Measurements from ENCODE around the gene HOXB7.

The HOXB7 gene

GRCh38 chr17:48623583-48623982, 12.8 kb upstream of the HOXB7 start:
- DNase-seq (ENCODE audit: low read depth in 2 of 2): no peak

- no peak for DNase-seq (ENCODE audit: low read depth in 2 of 2)
Observed at GRCh38 chr17:48622857-48623256, 12.0 kb upstream of the HOXB7 start.

- DNase-seq (ENCODE audit: low read depth in 2 of 2): no peak
Observed at GRCh38 chr17:48621410-48622392, 10.9 kb upstream of the HOXB7 start.

GRCh38 chr17:48620461-48621139, 9.8 kb upstream of the HOXB7 start:
- DNase-seq (ENCODE audit: low read depth in 2 of 2): no peak

- no peak for DNase-seq (ENCODE audit: low read depth in 2 of 2)
Observed at GRCh38 chr17:48619826-48620449, 9.1 kb upstream of the HOXB7 start.

GRCh38 chr17:48618256-48618896, 7.6 kb upstream of the HOXB7 start:
- DNase-seq (ENCODE audit: low read depth in 2 of 2): peak; percentile 64 to 68

- no peak for DNase-seq (ENCODE audit: low read depth in 2 of 2)
Observed at GRCh38 chr17:48617471-48618255, 6.8 kb upstream of the HOXB7 start.

GRCh38 chr17:48616717-48617470, 6.1 kb upstream of the HOXB7 start:
- DNase-seq (ENCODE audit: low read depth in 2 of 2): no peak

GRCh38 chr17:48615963-48616716, 5.3 kb upstream of the HOXB7 start:
- no peak for DNase-seq (ENCODE audit: low read depth in 2 of 2)

GRCh38 chr17:48615047-48615962, 4.5 kb upstream of the HOXB7 start, which contains the start of gene HOXB8:
TSS of gene HOXB8 (minus strand) at chr17:48615292. CDS start at chr17:48614704, 588 bp downstream.
- DNase-seq (ENCODE audit: low read depth in 2 of 2): no peak

- DNase-seq (ENCODE audit: low read depth in 2 of 2): no peak
Observed at GRCh38 chr17:48613862-48614694, 3.3 kb upstream of the HOXB7 start.

- DNase-seq (ENCODE audit: low read depth in 2 of 2): no peak
Observed at GRCh38 chr17:48612854-48613691, 2.3 kb upstream of the HOXB7 start.

- DNase-seq (ENCODE audit: low read depth in 2 of 2): no peak
Observed at GRCh38 chr17:48612456-48612853, 1.6 kb upstream of the HOXB7 start.

- DNase-seq (ENCODE audit: low read depth in 2 of 2): no peak
Observed at GRCh38 chr17:48611681-48612455, 1.1 kb upstream of the HOXB7 start.

- no peak for DNase-seq (ENCODE audit: low read depth in 2 of 2)
Observed at GRCh38 chr17:48611213-48611612, 396 bp upstream of the HOXB7 start.

GRCh38 chr17:48609759-48610281, 997 bp downstream of the HOXB7 start:
- DNase-seq (ENCODE audit: low read depth in 2 of 2): no peak
